ENCODE measurements around the gene RNF31.
A peak's percentile ranks its signal among the peaks of the same experiment; 100 is the strongest.

RNF31 gene

DNA sequence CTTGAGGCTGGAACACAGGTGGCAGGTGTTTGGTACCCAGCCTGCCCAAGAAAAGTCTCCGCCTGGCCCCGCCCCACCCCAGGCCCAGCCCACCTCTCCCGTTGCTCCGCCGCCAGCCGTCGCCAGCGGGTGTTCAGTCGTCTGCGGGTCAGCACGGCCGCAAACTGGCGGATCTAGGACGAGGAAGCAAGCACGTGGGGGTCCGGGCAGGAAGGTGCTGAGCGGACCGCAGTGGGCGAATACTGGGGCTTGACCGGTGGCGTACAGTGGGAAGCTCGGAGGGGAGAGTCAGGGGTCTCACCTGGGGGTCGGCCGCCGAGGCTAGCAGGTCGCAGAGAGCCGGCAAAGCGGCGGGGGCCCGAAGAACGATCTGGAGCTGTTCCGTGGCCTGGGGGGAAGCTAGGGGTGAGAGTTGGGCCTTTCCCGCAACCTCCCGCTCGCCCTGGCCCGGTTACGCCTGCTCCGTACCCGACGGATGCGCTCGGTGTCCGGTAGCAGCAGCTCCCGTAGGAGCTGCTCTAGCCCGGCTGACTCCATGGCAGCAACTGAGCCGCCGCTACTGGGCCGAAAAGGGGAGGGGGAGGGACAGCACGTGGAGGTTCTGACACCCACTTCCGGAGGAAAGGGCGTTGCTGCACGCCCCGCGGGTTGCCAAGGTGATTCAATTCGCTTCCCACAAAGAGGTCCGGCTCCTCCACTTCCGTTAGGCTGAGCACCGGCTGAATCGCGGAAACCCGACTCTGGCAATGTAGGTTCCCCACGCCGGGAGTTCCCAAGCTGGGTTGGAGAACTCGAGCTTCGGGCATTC is 41.2 kb downstream of the RNF31 start, which contains the start of gene IPO4:
TSS of gene IPO4 (minus strand) at position 566 of the 808 bp plus-strand sequence. CDS start at position 537, 29 bp downstream.
- peaks cover 52% of the 10 kb centered on the region for H3K36me3 ChIP-seq (ENCODE audit: insufficient read depth, low read length)
- peak within 1 kb of the TSS; percentile 64 for H3K9ac ChIP-seq (ENCODE audit: low read length)
- H3K9me3 ChIP-seq (ENCODE audit: low read length), result no peaks in the 10 kb centered on the region

DNA sequence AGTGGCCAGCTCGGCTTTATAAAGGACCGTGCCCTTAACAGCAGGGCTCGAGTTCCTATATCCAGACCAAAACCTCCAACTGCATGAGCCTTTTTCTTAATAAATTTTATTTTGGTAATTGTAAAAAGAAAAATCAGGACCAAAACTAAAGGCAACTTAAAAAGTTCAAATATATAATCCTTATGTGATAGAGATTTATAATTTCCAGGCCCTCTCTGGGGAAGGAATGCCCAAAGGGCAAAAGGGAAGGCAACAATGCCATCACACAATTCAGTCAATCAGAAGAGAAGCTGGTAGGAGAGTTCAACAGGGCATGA is 41.7 kb downstream of the RNF31 start:
- Histone ChIP-seq H3K36me3 (ENCODE audit: insufficient read depth, low read length) (peaks cover 51% of the 10 kb centered on the region), H4K20me1 (ENCODE audit: insufficient read depth, low read length) (no peaks in the 10 kb centered on the region), H3K27me3 (ENCODE audit: insufficient read depth, low read length) (no peaks in the 10 kb centered on the region), H3K9me2 (ENCODE audit: low read depth, low read length) (no peaks in the 10 kb centered on the region), H3K9ac (ENCODE audit: low read length) (peak overlapping the region; percentile 33), H3F3A (ENCODE audit: insufficient read depth, low read length) (no peaks in the 10 kb centered on the region), H2AFZ (ENCODE audit: low read length) (0 out of 2 replicates have a peak overlapping the region, but pooled peaks have one; percentile 30), H3K27ac (ENCODE audit: low read depth, low read length, poor library complexity, severe bottlenecking) (peak overlapping the region; percentile 16), H3K4me1 (ENCODE audit: insufficient read depth, low read length, severe bottlenecking) (peaks cover 19% of the 10 kb centered on the region), H3K79me2 (ENCODE audit: insufficient read depth, low read length) (no peaks in the 10 kb centered on the region), H3K4me2 (ENCODE audit: low read length) (peak overlapping the region; percentile 67), H3K4me3 (ENCODE audit: low read depth, low read length, poor library complexity, severe bottlenecking) (peak overlapping the region; percentile 65), H3K9me3 (ENCODE audit: low read length) (no peaks in the 10 kb centered on the region)
- TF ChIP-seq, protein P1, sequence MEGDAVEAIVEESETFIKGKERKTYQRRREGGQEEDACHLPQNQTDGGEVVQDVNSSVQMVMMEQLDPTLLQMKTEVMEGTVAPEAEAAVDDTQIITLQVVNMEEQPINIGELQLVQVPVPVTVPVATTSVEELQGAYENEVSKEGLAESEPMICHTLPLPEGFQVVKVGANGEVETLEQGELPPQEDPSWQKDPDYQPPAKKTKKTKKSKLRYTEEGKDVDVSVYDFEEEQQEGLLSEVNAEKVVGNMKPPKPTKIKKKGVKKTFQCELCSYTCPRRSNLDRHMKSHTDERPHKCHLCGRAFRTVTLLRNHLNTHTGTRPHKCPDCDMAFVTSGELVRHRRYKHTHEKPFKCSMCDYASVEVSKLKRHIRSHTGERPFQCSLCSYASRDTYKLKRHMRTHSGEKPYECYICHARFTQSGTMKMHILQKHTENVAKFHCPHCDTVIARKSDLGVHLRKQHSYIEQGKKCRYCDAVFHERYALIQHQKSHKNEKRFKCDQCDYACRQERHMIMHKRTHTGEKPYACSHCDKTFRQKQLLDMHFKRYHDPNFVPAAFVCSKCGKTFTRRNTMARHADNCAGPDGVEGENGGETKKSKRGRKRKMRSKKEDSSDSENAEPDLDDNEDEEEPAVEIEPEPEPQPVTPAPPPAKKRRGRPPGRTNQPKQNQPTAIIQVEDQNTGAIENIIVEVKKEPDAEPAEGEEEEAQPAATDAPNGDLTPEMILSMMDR (IDR thresholded peaks at IDR 0.05; ENCODE audit: low read length), result no peak
- TF ChIP-seq EZH2 (IDR thresholded peaks at IDR 0.05; ENCODE audit: borderline replicate concordance, low read length), result no peak

More for the DNA sequence above, 41.2 kb downstream of the RNF31 start, which contains the start of gene IPO4:
- Histone ChIP-seq H3K79me2 (ENCODE audit: insufficient read depth, low read length) (no peaks in the 10 kb centered on the region), H3K27me3 (ENCODE audit: insufficient read depth, low read length) (no peaks in the 10 kb centered on the region), H3K27ac (ENCODE audit: low read depth, low read length, poor library complexity, severe bottlenecking) (peak within 1 kb of the TSS; percentile 16), H2AFZ (ENCODE audit: low read length) (0 out of 2 replicates have a peak within 1 kb of the TSS, but pooled peaks have one; percentile 30), H3K9me2 (ENCODE audit: low read depth, low read length) (no peaks in the 10 kb centered on the region), H3F3A (ENCODE audit: insufficient read depth, low read length) (no peaks in the 10 kb centered on the region), H4K20me1 (ENCODE audit: insufficient read depth, low read length) (no peaks in the 10 kb centered on the region), H3K4me2 (ENCODE audit: low read length) (peak within 1 kb of the TSS; percentile 67), H3K4me1 (ENCODE audit: insufficient read depth, low read length, severe bottlenecking) (peaks cover 19% of the 10 kb centered on the region), H3K4me3 (ENCODE audit: low read depth, low read length, poor library complexity, severe bottlenecking) (peak within 1 kb of the TSS; percentile 65)
- TF ChIP-seq, protein P1 (IDR thresholded peaks at IDR 0.05; ENCODE audit: low read length), result no peak
- no peak for TF ChIP-seq EZH2 (IDR thresholded peaks at IDR 0.05; ENCODE audit: borderline replicate concordance, low read length)

DNA sequence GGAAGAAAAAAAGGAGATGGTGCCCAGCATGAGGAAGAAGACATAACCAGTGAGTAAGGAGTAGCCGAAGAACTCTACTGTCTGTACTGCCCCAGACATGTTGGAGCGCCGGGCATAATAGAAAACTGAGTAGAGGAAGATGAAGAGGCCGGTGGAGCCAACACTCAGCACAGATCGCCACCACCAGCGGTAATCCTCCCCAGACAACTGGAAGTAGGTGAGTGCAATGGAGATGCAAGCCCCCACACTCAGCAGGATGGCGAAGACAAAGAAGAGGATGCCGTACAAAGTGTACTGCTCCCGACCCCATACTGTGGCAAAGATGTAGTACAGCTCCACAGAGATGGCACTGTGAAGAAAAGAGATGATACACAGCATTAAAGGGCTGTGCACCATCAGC is 42.2 kb downstream of the RNF31 start:
- Histone ChIP-seq H2AFZ (ENCODE audit: low read length) (0 out of 2 replicates have a peak overlapping the region, but pooled peaks have one; percentile 30), H3K4me1 (ENCODE audit: insufficient read depth, low read length, severe bottlenecking) (peaks cover 20% of the 10 kb centered on the region), H3K9me3 (ENCODE audit: low read length) (no peaks in the 10 kb centered on the region), H3K36me3 (ENCODE audit: insufficient read depth, low read length) (peaks cover 48% of the 10 kb centered on the region), H3K79me2 (ENCODE audit: insufficient read depth, low read length) (no peaks in the 10 kb centered on the region), H3K4me3 (ENCODE audit: low read depth, low read length, poor library complexity, severe bottlenecking) (peak overlapping the region; percentile 65), H3F3A (ENCODE audit: insufficient read depth, low read length) (no peaks in the 10 kb centered on the region), H3K4me2 (ENCODE audit: low read length) (peak overlapping the region; percentile 67), H3K27ac (ENCODE audit: low read depth, low read length, poor library complexity, severe bottlenecking) (peak overlapping the region; percentile 16), H4K20me1 (ENCODE audit: insufficient read depth, low read length) (no peaks in the 10 kb centered on the region), H3K27me3 (ENCODE audit: insufficient read depth, low read length) (no peaks in the 10 kb centered on the region), H3K9ac (ENCODE audit: low read length) (peak overlapping the region; percentile 33; the same call in 1 of the 2 replicates), H3K9me2 (ENCODE audit: low read depth, low read length) (no peaks in the 10 kb centered on the region)
- TF ChIP-seq EZH2 (IDR thresholded peaks at IDR 0.05; ENCODE audit: borderline replicate concordance, low read length), result no peak
- TF ChIP-seq, protein P1 (IDR thresholded peaks at IDR 0.05; ENCODE audit: low read length), result no peak
